OCI-LY7 (cell line): ENCODE measurements around the gene EDN3.

Experiments
- CTCF ChIP-seq: fragments of 200-600 bp; sonication (generic); conservative IDR thresholded peaks from 2 replicates; pipeline ENCODE4 v1.5.1; 2014; ENCODE audit warnings: mild to moderate bottlenecking, antibody characterized with exemption, low read length, moderate library complexity, mixed read lengths
- EZH2phosphoT487 ChIP-seq: fragments of 200-600 bp; sonication (generic); IDR thresholded peaks from 2 replicates; pipeline ENCODE4 v1.6.1; 2018; ENCODE audit warnings: low read depth, borderline replicate concordance, mild to moderate bottlenecking, mixed run types, antibody characterized with exemption, low read length, moderate library complexity, mixed read lengths

DNA sequence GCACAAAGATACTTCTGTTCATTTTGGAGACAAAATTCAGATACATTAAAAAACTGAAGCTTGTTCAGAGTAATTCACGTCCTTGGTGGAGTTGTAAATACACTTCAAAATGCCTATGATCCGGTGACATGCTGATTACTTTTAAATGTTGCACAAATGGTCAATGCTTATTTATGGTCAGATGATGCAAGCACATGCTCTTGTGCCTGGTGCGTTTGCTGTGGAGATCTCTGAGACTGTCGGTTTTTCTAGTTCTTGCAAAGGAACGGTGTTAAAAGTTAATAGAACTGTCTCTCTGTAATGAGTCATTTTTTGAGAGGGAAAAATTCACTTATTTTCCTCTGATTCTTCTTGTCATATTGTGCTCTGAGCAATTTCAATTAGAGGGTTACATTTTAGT, 45.2 kb upstream of the EDN3 start:
- no peak for TF ChIP-seq CTCF
- TF ChIP-seq EZH2phosphoT487, result no peak
